Measurements from ENCODE around the gene IL3RA.
"Not testable (repeated sequence)": the region's sequence is repeated elsewhere in the genome, so short reads cannot be mapped to it uniquely, and the experiment has no call there.

IL3RA gene

DNA sequence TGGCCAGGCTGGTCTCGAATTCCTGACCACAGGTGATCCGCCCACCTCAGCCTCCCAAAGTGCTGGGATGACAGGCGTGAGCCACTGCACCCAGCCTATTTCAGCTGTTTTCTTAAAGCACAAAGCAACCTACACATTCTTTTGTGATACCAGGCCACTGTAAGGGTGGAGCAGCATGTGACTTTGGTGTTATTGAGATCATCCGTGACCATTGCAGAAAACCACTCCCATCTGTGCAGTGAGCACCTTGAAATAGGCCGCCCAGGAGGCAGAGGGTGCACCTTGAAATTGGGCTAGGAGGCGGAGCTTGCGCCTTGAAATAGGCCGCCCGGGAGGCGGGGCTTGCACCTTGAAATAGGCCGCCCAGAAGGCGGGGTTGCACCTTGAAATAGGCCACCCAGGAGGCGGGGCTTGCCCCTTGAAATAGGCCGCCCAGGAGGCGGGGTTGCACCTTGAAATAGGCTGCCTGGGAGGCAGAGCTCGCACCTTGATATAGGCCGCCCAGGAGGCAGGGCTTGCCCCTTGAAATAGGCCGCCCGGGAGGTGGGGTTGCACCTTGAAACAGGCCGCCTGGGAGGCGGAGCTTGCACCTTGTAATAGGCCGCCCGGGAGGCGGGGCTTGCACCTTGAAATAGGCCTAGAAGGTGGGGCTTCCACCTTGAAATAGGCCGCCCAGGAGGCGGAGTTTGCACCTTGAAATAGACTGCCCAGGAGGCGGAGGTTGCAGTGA, 64.3 kb downstream of the IL3RA start:
- no peak for DNase-seq

DNA sequence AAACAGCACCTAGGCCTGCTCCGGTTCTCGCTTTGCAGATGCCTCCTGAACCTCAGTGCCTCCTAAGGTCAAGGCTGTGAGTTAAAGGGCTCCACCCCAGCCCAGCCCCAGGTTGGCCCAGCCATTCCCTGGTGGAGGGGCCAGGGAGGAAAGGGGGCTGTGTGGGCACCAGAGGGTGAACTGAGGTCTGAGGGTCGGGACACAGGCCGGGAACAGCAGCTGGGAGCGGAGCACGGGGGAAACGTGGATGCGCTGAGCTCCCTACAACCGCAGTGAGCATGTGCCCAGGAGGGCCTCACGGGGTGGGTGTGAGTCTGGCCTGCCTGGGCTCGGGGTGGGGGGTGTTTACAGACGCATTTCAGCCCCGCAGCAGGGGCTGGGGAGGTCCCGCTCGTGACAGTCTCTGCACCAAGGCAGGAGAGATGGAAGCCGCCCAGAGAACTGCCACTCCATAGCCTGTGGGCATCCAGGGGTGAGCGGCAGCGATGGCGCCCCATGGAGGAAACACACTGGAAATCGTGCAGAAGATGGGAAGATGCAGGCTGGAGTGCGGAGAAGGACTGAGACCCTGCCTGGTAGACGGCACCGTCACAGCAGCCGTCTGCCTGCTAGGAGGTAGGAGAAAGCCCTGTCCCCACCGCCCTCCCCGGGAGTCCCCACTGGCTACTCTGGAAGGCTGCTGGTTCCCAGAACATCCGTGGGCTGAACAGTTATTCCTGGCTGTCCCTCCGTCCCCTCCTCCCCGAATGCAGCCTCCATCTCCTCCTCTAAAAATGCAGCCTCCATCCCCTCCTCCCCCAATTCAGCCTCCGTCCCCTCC, 65.2 kb downstream of the IL3RA start:
- DNase-seq, result no peak

- DNase-seq, result no peak
Measured at GRCh38 chrX:1403228-1403627, 66.6 kb downstream of the IL3RA start.

DNA sequence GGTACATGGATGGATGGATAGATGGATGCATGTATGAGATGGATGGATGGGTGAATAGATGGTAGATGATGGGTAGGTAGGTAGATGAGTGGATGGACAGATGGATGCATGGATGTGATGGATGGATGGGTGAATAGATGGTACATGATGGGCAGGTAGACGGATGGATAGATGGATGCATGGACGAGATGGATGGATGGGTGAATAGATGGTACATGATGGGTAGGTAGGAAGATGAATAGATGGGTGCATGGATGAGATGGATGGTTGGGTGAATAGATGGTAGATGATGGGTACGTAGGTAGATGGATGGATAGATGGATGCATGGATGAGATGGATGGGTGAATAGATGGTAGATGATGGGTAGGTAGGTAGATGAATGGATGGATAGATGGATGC, 67.3 kb downstream of the IL3RA start:
- DNase-seq, result not testable (repeated sequence)

GRCh38 chrX:1405769-1406168, 69.2 kb downstream of the IL3RA start:
- not testable (repeated sequence) for DNase-seq

- no peak for DNase-seq
Measured at GRCh38 chrX:1407035-1407434, 70.5 kb downstream of the IL3RA start.

DNA sequence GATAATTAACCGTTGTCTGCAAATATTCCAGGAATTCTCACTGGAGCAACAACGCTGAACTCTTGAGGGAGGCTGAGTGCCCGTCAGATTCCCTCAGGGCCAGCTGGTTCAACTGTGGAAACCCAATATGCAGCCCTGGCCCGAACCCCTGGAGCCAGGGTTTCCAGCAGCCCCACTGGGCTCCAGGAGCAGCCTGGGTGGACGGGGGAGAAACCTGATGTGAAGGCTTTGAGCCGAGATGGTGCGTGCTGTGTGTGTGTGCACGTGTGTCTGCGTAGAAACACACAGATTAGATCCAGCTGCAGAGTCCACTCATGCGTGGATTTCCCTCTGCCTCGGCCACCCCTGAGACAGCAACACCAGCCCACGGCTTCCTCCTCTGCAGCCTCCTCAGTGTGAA, 74.7 kb downstream of the IL3RA start:
- no peak for DNase-seq

DNA sequence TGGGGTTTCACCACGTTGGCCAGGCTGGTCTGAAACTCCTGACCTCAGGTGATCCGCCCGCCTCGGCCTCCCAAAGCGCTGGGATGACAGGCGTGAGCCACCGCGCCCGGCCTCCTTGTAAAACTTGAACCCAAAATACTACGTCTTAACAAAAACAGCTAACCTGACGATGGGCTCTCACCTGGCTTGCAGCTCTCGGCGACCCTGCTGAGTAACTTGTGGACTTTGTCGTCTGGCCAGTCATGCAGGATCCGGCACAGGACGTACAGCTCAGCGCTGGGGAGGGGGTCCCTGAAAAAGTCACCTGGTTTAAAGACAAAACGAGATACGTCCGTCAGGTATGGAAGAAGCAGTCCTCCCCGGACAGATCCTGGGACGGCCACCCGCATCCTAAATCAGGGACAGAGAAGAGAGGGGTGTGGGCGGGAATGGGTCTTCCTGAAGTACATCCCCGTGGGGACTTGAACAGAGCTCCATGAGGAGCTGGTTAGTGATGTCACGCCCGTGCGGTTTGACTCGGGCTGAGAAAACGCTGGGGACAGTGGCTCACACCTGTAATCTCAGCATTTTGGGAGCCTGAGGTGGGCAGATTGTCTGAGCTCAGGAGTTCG, 76.1 kb downstream of the IL3RA start:
- no peak for DNase-seq

GRCh38 chrX:1416327-1416784, 79.8 kb downstream of the IL3RA start:
- DNase-seq, result no peak

DNA sequence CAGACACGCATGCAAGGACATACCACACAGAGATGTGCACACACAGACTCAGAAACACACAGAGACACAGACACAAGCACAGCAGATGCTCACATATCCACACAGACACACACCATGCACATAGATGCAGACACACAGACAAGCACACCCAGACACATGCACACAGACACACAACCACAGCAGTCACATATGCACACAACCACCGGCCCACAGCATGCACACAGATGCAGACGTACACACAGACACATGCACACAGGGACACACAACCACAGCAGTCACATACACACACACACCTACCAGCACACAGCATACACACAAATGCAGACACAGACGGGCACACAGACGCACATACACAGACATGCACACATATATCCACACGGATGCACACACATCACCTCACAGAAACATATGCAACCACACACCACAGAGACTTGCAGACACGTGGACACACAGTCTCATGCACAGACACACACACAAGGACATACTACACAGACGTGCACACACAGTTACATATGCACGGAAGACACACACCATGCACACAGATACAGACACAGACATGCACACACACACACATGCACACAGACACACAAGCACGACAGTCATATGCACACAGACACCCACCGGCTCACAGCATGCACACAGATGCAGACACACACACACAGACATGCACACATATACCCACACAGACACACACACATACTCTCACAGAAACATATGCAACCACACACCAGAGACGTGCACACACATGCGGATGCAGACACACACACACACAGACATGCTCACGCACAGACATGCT, 80.6 kb downstream of the IL3RA start:
- DNase-seq, result no peak

DNA sequence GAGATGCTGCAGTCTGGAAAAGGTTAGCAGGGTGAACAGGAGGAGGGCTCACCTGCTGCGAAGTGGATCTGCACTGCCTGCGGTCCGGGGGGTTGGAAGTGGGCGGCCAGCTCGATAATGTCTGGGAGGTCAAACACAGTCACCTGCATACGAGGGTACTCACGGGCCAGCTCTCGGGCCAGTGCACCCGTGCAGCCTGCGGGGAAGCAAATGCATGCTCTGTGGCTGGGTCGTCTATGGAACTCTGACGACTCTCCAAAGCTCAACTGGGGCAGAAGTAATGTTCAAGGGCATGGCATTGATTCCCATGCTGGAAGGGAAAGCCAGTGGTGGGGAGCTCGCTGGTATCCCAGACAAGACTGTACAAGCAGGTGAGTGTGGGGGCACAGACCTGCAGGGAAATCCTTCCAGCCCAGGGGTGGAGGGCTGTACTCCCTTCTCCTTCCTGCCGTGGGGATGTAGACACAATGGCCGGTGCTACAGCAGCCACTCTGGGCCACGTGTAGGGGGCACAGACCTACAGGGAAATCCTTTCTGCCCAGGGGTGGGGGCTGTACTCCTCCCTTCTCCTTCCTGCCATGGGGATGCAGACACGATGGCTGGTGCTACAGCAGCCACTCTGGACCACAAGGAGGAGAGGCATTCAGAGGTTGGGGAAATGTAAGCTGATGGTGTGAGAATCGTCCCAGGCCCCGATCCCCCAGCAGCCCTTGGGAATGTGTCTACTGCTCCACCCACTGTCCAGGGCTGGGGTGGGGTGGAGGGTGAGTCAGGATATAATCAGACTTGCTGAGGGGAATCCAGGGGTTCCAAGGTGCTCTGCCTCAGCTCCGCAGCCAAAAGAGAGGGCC, 81.6 kb downstream of the IL3RA start:
- DNase-seq, result no peak

DNA sequence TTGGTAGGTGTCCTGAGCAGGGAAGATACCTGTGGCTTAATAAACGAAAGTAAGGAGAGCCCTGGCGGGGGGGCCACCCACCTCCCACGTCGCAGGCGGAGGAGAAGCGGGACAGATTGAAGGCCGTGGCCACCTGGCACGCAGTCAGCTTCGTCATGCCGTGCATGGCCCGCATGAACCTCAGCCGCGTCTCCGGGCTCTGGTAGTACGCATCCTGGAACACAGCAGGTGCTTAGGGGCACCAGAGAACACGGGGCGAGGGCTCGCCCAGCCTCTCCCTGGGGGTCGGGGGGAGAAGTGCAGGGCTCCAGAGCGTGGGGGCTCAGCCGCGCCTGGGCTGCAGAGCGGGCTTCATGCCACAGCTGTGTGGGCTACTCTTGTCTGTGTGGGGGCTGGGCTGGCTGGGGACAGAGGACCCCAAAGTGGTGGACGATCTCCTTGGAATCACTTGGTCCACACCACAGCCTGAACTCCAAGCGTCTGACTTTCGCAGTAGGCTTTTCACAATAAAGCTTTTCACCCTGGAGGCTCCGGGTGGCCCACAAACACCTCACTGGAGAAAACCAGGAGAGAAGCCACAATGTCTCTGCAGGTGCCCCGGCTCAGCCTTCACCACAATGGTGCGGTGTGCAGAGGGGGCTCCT, 82.4 kb downstream of the IL3RA start:
- DNase-seq, result no peak

DNA sequence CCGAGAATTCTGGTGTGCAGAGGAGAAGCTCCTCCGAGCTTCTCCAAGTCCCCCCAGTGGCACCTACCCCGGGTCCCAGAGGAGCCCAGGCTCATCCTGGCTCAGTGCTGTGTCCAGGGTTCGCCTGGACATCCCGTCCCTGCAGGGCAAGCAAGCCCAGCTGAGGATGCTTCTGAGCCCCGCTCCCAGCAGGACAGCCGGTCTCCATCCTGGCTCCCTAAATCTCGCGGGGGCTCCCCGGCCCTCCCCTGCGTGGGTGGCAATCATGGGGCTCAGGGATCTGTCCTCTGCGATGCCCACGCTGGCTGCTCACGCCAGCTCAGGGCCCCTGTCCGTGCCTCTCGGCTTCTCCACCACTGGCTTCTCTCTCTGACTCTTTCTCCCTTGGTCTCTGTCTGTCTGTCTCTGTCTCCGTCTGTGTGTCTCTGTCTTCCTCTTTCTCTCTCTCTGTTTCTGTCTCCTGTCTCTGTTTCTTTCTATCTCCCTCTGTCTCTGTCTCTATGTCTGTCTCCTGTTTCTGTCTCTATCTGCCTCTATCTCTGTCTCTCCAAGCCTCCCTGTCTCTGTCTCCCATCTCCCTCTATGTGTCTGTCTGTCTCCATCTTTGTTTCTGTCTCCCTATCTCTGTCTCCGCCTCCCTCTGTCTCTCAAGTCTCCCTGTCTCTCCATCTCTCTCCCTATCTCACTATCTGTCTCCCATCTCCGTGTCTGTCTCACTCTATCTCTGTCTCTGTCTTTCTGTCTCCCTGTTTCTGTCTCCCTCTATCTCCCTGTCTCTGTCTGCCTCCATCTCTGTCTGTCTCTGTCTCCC, 83.2 kb downstream of the IL3RA start:
- DNase-seq, result no peak

GRCh38 chrX:1420371-1420770, 83.8 kb downstream of the IL3RA start:
- DNase-seq, result no peak

- DNase-seq, result no peak
Measured at GRCh38 chrX:1421433-1422134, 85.0 kb downstream of the IL3RA start.

DNA sequence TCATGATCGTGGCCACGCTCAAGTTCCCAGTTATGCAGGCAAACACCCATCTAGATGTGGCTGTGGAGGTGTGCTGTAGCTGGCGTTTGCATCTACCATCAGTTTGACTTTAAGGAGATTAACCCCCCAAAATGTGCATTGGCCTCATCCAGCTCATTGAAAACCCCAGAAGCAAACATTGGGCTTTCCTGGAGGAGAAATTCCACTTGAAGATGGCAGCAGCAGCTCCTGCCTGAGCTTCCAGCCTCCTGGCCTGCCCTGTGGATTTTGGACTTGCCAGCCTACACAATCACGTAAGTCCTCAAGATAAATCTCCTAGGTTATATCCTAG, 85.5 kb downstream of the IL3RA start:
- DNase-seq, result no peak

DNA sequence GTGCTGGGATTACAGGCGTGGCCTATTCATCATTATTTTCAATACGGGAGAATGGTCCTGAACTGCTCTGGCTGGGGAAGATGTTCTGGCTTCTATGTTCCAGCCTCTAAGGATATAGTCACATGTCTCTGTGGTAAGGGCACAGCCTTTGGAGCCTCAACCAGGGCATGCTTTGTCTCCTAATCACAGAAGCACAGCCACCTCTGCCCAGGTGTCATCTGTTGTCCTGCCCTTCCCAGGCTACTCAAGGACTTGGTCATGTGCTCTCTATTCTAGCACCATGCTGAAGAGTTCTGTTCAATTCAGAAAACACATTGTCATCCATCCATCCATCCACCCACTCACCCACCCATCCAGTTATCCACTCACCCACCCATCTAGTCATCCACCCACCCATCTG, 86.6 kb downstream of the IL3RA start:
- no peak for DNase-seq

GRCh38 chrX:1424147-1424851, 87.7 kb downstream of the IL3RA start:
- DNase-seq, result no peak

DNA sequence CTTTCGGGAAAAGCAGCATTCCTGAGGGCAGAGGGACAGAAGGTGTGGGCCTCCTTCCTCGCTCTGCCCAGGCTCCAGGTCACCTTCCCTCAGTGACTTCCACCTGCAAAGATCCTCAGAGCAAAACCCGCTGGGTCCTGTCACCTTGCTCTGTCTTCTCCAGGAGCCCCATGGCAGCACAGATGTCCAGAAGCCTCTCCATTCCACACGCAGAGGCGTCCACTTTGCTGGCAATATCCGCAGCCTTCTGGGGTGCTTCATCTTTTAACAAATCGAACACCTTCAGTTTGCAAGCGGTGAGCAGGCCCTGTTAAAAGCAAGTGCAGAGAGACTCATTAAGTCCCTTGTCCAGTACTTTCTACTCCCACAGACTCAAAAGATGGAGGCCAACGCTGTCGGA, 88.8 kb downstream of the IL3RA start:
- DNase-seq, result no peak

All from GDM1 (cell line).